Nephron (organoid): ENCODE results near the gene RPTOR.

Source experiments
- H3K27ac Mint-ChIP-seq, 3 experiments: 2 replicates each; pipeline ENCODE4 v1.8.0; 2020; ENCODE audit warnings: mixed read lengths in 3 of 3, mild to moderate bottlenecking in 2 of 3, moderate library complexity in 1 of 3
- H3K27me3 Mint-ChIP-seq: 2 replicates; pipeline ENCODE4 v1.8.0; 2021; ENCODE audit warnings: low read depth, mild to moderate bottlenecking, moderate library complexity, mixed read lengths
- H3K36me3 Mint-ChIP-seq: 2 replicates; pipeline ENCODE4 v1.8.0; 2020; ENCODE audit warnings: low read depth, mixed read lengths
- H3K4me1 Mint-ChIP-seq: 2 replicates; pipeline ENCODE4 v1.8.0; 2020; ENCODE audit warnings: mixed read lengths
- H3K4me3 Mint-ChIP-seq, 3 experiments: 2 replicates each; pipeline ENCODE4 v1.8.0; 2020; ENCODE audit warnings: mild to moderate bottlenecking in 3 of 3, mixed read lengths in 3 of 3, moderate library complexity in 2 of 3
- H3K9me3 Mint-ChIP-seq: 2 replicates; pipeline ENCODE4 v1.8.0; 2020; ENCODE audit warnings: mixed read lengths
- TF ChIP-seq, protein P1 (sequence below), 3 experiments: fragments of 200-600 bp; sonication (generic); IDR thresholded peaks; one replicate each; pipeline ENCODE4 v1.5.0; 2021; ENCODE audit warnings: antibody characterized with exemption in 3 of 3; ENCODE audit not compliant: unreplicated experiment in 3 of 3

The RPTOR gene

DNA sequence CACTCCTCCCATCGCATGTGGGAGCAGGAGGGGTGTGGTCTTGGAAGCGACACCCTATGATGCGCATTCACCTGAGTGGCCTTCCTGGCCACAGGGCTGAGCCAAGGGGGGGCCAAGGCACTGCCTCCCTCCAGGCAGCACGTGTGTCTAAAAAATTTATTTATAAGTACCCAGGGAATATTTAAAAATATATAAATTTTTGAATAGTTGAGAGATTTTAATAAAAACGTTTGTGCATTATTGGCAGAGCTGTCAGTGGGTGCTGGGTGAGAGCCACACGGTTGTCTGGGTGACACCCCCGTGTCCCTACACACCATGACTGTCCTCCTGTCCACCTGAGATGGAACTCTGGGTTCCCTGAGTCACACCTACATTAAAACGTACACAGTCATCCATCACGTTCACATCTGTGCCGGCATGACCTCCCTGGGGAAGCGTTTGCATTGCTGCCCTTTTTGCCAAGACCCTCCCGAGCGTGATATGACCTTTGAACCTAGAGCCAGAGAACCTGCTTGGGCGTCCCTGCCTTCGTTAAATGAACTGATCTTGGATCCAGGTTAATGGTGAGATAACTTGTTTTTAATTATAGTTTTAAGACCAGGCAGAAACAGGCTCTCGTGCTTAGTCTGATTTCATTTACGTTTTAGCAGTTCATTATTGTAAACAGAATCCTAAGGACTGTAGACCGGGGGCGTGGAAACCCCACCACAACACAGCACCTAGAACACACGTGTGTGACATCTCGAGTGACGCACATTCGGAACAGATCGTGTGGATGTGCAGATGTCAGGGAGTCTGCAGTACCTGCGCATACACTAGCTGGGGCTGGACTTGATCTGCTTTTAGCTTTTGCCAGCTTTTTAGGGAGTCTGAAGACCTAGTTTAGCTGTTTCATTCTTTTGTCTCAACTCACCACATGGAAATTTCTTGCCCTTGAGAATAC lies 254.2 kb downstream of the RPTOR start:
- H3K4me3 Mint-ChIP-seq: no peak overlapping the region
- H3K27me3 Mint-ChIP-seq: no peaks in the 10 kb centered on the region
- no peaks in the 10 kb centered on the region for H3K9me3 Mint-ChIP-seq
- TF ChIP-seq, protein P1, sequence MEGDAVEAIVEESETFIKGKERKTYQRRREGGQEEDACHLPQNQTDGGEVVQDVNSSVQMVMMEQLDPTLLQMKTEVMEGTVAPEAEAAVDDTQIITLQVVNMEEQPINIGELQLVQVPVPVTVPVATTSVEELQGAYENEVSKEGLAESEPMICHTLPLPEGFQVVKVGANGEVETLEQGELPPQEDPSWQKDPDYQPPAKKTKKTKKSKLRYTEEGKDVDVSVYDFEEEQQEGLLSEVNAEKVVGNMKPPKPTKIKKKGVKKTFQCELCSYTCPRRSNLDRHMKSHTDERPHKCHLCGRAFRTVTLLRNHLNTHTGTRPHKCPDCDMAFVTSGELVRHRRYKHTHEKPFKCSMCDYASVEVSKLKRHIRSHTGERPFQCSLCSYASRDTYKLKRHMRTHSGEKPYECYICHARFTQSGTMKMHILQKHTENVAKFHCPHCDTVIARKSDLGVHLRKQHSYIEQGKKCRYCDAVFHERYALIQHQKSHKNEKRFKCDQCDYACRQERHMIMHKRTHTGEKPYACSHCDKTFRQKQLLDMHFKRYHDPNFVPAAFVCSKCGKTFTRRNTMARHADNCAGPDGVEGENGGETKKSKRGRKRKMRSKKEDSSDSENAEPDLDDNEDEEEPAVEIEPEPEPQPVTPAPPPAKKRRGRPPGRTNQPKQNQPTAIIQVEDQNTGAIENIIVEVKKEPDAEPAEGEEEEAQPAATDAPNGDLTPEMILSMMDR (IDR thresholded peaks at IDR 0.05; ENCODE audit: unreplicated experiment in 3 of 3): no peak
- peak overlapping the region in 2 of 3 experiments; percentile 68 to 97 for H3K27ac Mint-ChIP-seq
- peaks cover 52% of the 10 kb centered on the region for H3K4me1 Mint-ChIP-seq
- H3K36me3 Mint-ChIP-seq: peaks cover 16% of the 10 kb centered on the region

DNA sequence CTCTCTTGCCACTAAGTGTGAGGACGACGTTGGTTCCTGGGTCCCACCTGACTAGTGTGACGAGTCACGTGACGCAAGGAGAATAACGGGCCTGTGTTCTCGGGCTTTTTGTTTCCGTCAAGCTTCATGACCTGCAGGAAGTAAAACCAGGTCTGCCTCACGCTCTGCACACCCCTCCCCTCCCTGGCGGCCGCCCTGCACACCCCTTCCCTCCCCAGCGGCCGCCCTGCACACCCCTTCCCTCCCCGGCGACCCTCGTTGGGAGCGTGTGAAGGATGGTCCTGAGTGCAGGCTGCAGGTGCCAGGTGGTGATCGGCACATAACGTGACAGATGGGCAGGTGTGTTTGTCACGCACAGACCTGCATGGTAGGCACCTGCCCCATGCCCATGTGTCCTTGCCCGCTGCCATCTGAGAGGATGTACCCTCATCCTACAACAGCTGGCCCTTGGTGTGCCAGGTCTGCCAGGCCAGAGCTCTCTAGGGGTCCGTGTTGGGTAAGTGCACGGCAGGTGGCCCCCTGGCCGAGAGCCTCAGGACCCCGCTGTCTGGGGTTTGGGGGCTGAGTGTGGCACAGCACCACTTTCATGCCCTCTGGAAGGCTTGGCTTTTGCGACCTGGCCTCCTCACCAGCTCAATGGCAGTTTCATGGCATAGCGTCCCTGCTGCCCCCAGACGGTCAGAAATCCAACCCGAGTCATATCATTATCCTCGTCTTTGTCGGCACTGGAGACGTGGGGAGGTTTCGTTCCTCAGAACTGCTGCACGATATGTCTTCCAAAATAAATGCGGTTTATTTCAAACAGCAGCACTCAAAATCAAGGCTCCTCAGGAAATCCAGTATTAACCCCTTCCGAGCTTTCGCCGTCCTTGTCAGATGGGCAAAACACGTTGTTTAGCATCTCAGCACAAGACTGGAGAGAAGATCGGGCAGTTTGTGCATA lies 255.2 kb downstream of the RPTOR start:
- no peak overlapping the region for H3K4me3 Mint-ChIP-seq
- no peaks in the 10 kb centered on the region for H3K27me3 Mint-ChIP-seq
- H3K9me3 Mint-ChIP-seq: no peaks in the 10 kb centered on the region
- TF ChIP-seq, protein P1 (IDR thresholded peaks at IDR 0.05; ENCODE audit: unreplicated experiment in 3 of 3): no peak
- H3K4me1 Mint-ChIP-seq: peaks cover 43% of the 10 kb centered on the region
- H3K27ac Mint-ChIP-seq: peak overlapping the region in 2 of 3 experiments; percentile 43 to 97
- H3K36me3 Mint-ChIP-seq: peaks cover 22% of the 10 kb centered on the region

DNA sequence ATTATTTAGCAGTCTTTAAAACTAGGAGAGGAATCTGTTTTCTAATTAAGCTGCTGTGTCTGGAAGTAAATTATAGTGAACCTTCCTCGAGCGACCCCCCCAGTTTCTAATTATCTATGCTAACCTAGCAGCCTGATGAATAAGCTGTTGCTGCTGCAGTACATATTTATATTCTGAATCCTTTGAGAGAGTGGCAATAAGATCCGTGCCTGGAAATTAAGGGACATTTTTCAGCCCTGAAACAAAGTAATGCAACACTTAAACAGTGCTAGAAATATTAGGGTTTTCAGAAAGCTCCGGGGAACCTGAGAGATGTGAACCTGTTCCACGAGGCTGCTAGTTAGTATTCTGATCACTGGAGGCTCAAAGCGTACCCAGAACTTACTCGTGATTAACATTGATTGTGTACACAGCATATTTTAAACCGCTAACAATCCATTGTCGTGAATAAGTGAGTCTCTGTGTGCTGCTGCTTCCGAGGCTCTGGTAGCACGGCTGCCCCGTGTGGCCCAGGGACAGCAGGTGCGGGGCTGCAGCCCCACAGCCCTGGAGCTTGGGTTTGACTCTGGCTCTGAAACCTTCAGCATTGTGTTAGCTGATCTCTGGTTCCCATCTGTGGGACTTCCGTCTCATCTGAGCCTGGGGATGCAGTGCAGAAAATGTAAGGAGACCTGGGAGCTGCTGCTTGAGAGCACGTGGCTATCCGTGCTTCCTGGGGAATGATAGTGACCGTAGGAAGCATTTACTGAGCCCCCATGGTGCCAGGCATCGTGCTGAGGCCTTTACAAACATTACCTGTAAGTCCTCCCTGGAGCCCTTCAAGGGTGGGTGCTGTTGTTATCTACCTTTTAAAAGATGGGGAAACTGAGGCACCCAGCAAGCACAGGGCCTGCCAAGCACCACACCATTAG lies 256.1 kb downstream of the RPTOR start:
- TF ChIP-seq, protein P1 (IDR thresholded peaks at IDR 0.05; ENCODE audit: unreplicated experiment in 3 of 3): no peak
- peak overlapping the region in 2 of 3 experiments; percentile 43 to 67 for H3K27ac Mint-ChIP-seq
- peaks cover 34% of the 10 kb centered on the region for H3K4me1 Mint-ChIP-seq
- peaks cover 28% of the 10 kb centered on the region for H3K36me3 Mint-ChIP-seq
- H3K9me3 Mint-ChIP-seq: peaks cover 3% of the 10 kb centered on the region
- no peak overlapping the region for H3K4me3 Mint-ChIP-seq
- no peaks in the 10 kb centered on the region for H3K27me3 Mint-ChIP-seq

DNA sequence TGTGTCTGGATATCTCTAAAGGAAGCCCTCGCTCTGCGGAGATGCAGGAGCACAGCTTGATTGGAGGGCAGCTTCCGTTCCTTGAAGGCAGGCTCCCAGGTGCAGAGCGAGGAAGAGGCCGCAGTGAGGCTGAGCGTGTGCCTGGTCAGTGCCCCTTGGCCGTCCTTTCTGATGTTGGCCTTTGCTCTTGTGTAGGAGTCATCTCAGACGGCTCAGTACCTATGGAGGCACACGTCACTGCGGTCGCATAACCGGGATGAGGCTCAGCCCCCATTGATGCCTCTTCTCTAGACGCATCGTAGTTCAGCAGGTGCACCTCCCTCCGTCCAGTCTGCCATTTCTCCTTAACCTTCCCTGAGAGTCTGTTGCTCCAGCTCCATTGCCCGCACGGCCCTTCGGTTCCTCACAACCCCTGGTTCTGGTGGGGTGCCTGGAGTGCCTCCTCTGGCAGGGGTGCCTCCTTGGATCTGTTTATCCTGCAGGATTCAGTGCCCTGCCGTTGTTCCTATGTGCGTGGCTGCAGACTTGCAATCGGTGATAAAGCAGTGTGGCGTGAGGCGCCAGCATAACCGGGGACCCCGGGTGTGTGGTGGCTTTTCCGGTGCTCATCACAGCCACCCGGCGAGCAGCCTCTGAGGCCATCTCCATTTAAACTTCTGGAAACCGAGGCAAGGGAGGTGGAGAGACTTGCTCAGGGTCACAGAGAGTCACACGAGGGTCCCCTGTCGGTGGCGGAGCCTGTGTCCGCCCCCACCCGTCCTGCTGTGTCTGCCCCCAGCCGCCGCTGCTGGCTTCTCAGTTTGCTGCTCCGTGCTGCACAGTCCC lies 258.2 kb downstream of the RPTOR start:
- no peak overlapping the region for H3K27ac Mint-ChIP-seq
- TF ChIP-seq, protein P1 (IDR thresholded peaks at IDR 0.05; ENCODE audit: unreplicated experiment in 3 of 3): no peak
- H3K4me3 Mint-ChIP-seq: no peak overlapping the region
- H3K36me3 Mint-ChIP-seq: peaks cover 34% of the 10 kb centered on the region
- H3K9me3 Mint-ChIP-seq: peaks cover 22% of the 10 kb centered on the region
- H3K4me1 Mint-ChIP-seq: peaks cover 18% of the 10 kb centered on the region
- H3K27me3 Mint-ChIP-seq: no peaks in the 10 kb centered on the region
